NCI-H774 (cell line): ENCODE results near the gene TMEM245.
"Not testable (repeated sequence)": the region's sequence is repeated elsewhere in the genome, so short reads cannot be mapped to it uniquely, and the experiment has no call there.

Source experiments
- DNase-seq: peaks from one replicate; lab custom pipeline; 2025; lab: John Stamatoyannopoulos, UW

Gene TMEM245

DNA sequence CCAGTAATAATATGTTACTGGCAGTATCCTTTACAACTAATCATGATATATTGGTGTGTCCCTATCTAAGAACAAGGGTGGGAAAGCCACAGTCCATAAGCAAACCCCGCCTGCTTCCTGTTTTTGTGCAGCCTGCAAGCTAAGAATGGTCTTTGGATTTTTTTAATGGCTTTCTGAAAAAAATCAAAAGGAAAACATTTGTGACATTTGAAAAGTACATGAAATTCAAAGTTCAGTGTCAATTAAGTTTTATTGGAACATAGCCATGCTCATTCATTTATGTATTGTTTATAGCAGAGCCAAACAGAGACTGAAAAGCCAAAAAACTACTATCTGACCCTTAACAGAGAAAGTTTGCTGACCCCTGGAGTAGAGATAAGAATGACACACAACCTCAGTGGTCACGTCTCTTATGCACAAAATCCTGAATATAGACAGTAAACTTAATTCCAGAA is 12.8 kb upstream of the TMEM245 start:
- DNase-seq: no peak

DNA sequence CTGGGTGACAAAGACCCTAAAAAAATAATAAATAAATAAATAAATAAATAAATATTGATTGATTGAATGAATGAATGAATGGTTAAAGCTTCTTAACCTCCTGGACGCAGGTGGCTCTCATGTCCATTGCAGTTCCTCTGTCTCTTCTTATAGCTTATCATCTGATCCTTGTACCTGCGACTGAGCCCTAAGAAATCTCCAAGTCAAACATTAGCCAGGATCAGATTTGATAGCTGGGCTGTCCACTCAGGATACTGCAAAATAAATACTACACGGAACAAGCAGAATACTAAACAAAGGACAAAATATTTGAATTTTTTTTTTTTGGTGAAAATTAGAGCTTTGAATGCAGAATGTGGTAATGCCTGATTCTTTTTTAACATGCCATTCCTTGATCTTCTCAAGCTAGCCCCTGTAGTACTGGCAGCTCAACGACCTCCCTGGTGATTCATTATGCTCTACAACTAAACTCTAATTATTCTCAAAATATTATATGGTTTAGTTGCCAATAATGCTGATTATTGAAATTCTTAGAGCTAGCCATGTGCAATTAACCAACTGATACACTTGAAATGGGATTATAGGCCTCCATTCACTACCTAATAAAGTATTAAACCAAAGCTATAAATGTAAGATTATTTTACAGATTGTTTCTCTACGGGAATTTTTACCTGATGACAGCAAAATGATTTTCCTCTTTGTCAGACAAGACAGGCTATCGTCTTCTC is 9.9 kb upstream of the TMEM245 start:
- no peak for DNase-seq

- DNase-seq: not testable (repeated sequence)
These were observed 6.9 kb upstream of the TMEM245 start for GRCh38 chr9:109126671-109127070.

GRCh38 chr9:109124121-109124520 is 4.4 kb upstream of the TMEM245 start:
- DNase-seq: no peak

DNA sequence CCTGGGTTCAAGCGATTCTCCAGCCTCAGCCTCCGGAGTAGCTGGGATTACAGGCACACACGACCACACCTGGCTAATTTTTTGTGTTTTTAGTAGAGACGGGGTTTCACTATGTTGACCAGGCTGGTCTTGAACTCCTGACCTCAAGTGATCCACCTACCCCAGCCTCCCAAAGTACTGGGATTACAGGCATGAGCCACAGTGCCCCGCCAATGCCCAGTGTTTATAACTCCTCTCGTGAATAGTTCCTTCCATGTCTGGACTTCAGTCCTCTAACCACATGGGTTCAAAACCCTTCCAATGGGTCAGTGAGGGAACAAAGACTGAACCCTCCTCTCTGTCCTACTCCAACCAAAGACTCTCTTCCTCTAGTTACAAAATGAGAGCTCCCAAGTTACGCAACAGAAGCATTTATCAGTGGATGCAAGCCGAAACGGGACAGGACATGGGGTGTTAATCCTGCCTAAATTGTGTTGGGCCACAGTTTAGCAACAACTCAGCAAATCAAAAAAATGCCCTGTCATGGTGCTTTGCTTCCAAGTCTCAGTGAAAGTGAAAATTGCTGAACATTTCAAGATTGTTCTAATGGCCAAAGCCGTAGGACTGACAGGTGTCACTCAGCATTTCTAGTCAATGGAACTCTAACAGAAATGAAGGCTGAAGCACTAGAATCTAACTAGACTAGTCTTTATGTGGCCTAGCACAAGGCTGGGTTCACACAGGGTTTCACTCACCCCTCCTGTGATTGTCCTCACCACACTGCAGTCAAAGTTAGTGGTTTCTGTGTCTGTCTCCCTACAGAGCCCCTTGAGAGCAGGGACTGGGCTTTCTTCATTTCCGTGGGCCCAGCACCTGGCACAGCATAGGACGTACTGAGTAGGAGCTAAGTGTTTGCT is 3.2 kb upstream of the TMEM245 start:
- no peak for DNase-seq

DNA sequence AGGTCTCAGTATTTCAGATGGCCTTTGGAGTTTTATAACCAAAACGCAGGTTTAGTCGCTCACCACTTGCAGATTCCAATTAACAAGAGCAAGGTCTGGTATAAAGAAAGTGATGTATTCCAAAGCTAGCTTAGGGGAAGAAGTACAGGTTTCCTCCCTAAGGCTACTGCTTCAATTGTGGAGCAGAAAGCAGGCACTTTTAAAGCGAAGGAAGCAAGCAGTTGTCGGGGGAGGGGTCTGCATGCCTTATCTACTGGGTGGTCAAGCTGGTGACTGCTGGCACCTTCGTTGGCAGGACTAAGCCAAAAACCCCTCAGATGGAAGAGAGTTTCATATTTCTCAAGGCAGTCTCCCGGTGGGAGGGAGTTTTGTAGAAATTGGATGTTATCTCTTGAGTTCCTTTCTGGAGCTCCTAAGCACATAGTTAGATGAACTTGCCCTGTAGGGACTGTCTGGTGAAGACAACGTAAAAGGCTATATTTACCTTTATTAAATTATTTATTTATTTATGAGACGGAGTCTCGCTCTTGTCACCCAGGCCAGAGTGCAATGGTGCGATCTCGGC is 1.6 kb upstream of the TMEM245 start:
- no peak for DNase-seq

- DNase-seq: no peak
These were observed 550 bp upstream of the TMEM245 start for GRCh38 chr9:109120204-109120789.

DNA sequence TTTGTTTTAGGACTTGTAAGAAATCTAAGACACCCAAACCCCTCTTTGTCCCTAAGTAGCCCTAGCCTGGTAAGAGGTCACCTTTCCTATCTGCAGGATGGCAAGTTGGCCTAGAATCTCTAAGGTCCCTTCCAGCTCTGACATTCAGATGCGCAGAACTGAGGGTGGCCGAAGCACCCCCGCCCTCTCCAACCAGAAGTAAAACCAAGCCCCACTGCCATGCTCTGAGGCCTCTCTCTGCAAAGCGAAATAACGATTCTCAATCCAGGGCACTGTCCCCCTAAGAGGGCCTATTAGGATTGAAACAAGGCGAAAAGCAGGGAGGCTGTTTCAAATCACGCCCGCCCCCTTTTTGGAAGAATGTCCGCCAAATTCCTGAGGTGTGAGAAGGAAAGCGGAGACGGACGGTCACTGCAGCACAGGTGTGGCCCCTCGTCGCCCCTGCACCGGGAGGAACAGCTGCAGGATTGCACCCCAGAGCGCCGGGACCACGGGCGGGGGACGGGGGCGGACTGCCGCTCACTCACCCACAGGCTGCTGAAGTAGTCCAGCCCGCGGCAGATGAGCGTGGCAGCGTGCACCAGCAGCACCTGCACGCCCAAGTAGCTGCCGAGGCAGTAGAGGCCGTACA is 824 bp downstream of the TMEM245 start:
- DNase-seq: no peak

- DNase-seq: no peak
These were observed 1.6 kb downstream of the TMEM245 start for GRCh38 chr9:109117856-109118807.

DNA sequence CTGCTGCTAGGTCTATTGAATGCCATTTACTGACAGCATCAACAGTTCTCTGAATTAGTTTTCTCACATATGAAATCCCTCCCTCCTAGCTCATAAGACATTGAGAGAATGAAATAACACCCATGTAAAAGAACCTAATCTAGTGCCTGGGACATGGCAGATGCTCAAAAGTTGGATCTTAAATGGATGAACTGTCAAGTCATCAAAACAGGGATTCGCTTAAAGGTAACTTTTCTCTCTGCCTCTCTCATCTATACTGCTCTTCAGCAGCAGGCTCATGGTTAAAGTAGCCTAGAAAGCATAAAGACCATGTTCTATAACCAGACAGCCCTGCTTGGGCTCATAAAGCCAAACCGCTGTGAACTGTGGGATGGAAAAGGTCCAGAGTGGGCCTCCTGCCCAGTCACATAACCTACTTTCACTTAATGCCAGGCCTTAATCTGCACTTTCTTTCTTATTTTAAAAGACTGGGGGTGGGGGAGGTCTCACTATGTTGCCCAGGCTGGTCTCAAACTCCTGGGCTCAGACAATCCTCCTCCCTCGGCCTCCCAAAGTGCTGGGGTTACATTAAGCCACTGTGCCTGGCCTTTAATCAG is 3.7 kb downstream of the TMEM245 start:
- DNase-seq: no peak

- no peak for DNase-seq
These were observed 5.1 kb downstream of the TMEM245 start for GRCh38 chr9:109114670-109115069.

DNA sequence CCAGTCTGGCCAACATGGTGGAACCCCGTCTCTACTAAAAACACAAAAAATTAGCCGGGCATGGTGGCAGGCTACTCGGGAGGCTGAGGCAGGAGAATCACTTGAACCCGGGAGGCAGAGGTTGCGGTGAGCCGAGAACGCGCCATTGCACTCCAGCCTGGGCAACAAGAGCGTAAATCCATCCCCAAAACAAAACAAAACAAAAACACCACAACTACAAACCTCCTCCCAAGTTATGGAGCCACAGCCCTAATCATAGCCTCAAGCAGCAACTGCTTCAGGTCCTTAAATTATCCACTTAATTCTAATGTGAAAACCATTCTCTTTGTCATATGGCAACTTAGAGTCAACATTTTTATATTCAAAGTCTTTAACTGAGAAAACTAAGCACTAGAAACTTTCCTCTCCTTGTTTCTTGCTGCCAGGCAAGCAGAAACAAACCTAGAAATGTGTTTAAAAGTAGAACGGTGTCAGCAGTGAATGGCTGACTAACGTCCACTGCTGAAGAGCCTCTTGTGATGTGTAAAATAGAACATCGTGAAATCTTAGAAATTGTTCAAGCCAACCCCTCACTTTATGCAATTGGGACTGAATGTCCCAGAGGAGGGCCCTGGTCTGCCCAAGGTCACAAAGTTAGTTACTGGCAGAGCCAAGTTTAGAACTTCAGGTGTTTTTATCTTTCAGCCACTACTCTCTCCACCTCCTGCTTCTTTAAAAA is 5.7 kb downstream of the TMEM245 start:
- DNase-seq: no peak

DNA sequence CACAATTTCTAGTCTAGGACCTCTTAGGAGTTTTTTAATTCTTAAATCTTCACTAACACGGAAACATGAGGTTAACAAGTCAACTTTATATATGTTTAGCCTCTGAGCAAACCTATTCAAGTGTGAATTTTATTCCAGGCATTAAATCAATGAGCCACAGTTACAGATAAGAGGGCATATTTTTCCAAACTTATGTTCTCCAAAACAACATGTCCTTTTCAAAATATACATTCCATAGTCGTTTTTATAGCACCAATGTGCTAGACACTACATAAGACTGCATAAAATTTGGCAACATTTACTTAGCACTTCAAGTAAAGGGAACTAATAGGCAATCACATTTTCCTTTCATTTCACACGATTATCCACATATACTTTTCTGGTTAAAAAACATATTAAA is 6.5 kb downstream of the TMEM245 start:
- no peak for DNase-seq

GRCh38 chr9:109110329-109111021 is 9.3 kb downstream of the TMEM245 start:
- DNase-seq: no peak

DNA sequence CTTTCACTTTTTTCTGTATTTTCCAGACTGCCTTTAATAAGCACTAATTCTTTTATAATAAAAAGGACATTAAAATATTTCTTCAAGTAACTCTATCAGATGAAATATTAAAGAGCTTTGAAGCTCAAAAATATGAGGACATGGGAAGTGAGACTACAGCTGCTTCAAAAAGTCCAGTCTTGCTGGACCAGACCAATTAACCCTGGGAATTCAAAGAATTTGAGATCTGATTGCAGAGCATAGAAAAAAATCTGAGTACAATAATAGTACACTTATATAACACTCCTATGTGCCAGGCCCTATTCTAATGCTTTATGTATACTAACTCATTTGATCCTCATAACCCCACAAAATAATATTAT is 9.8 kb downstream of the TMEM245 start:
- no peak for DNase-seq

GRCh38 chr9:109108318-109108717 is 11.4 kb downstream of the TMEM245 start:
- DNase-seq: no peak

DNA sequence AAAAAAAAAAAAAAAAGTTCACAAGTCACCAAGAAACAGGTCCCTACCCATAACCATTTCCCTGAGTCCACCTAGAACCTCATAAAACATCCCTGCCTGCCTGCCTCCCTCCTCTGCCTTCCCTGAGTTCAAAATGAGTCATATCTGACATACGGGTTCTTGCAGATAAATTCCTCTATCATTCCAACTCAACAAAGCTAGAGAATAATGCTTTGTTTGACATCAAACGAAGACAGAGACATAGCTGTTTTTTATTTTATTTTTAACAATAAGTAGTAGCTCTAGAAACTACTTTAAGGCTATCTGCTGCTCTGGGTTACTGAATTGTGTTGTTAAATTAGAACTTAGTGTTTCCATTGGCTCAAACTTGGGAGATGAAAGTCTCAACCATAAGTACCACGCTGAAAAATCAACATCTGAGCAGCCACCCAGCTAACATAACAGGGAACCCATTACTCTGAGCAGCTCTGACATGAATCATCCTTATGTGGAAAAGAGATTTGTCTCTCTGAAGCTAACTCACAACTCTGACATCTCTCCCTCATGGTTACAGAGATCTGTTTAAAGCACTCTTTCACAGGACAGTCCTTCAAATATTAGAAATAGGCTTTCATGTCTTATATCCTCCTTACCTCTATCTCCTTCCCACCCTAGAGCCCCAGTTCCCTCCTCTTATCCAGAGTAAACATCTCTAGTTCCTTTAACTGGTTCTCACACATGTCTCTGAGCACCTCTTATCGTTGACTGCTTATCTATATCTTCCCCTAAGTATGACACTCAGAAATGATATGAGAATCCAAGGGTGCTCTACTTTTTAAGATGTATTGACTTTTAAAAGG is 12.1 kb downstream of the TMEM245 start:
- DNase-seq: no peak

DNA sequence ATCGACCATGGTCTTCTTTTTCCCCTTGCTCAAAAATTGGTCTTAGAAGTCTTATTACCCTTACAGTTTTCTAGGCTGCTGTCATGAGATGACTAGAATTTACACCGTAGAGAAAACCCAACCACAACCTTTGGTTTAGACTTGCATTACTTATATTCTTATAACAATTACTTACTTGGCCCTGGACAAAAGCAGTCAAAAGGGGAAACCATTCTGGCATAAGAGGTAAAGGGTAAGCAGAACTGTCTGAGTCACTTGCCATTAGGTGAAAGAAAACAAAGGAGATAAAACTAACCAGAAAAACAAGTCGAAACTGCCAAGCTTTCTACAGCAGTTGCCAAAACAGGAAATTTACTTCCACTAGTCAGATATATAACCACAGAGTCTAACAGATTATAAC is 17.9 kb downstream of the TMEM245 start:
- no peak for DNase-seq
